Measurements from ENCODE around the gene ITIH4. TPM values are rescaled to one million over a fixed set of nuclear protein-coding genes. Genes with fewer than 3 reads are reported as not detected.

ITIH4 gene
- total and polyA plus RNA-seq, 2 of the 13 experiments (the other 11 are each of a cell fraction or from before 2014, with no cell fraction given) = 2.7 to 5.3 TPM

- no peak for TF ChIP-seq HMGA1 (CRISPR knock-in tag; conservative IDR thresholded peaks at IDR 0.05)
- no peak for TF ChIP-seq POGZ (CRISPR knock-in tag; IDR thresholded peaks at IDR 0.05)
- peak; percentile 45; the same call in 1 of the 2 replicates for TF ChIP-seq TOPORS (CRISPR knock-in tag; IDR thresholded peaks at IDR 0.05)
- TF ChIP-seq RARA (CRISPR knock-in tag; IDR thresholded peaks at IDR 0.05) = peak; percentile 91
- 0 out of 2 replicates have a peak, but pooled peaks have one; percentile 42 for TF ChIP-seq SRY (CRISPR knock-in tag; IDR thresholded peaks at IDR 0.05)
- TF ChIP-seq ZFP36L2 (CRISPR knock-in tag; IDR thresholded peaks at IDR 0.05) = no peak
- peak; percentile 45; the same call in 1 of the 2 replicates for TF ChIP-seq THRA (CRISPR knock-in tag; IDR thresholded peaks at IDR 0.05; ENCODE audit: borderline replicate concordance)
- no peak for TF ChIP-seq SNAPC5 (CRISPR knock-in tag; IDR thresholded peaks at IDR 0.05; ENCODE audit: borderline replicate concordance)
- no peak for TF ChIP-seq ZBTB43 (CRISPR knock-in tag; conservative IDR thresholded peaks at IDR 0.05)
- TF ChIP-seq JDP2 (CRISPR knock-in tag; IDR thresholded peaks at IDR 0.05; ENCODE audit: borderline replicate concordance) = no peak
- 0 out of 2 replicates have a peak, but pooled peaks have one; percentile 36 for TF ChIP-seq MXD1 (CRISPR knock-in tag; IDR thresholded peaks at IDR 0.05)
- TF ChIP-seq ZNF850 (CRISPR knock-in tag; conservative IDR thresholded peaks at IDR 0.05) = no peak
- peak; percentile 55 for TF ChIP-seq HNF4A (CRISPR knock-in tag; IDR thresholded peaks at IDR 0.05)
- TF ChIP-seq ZBTB7B (CRISPR knock-in tag; IDR thresholded peaks at IDR 0.05) = peak; percentile 72; the same call in 1 of the 2 replicates
- peak; percentile 56; the same call in 1 of the 2 replicates for TF ChIP-seq ZNF430 (CRISPR knock-in tag; IDR thresholded peaks at IDR 0.05)
- TF ChIP-seq ZNF337 (CRISPR knock-in tag; IDR thresholded peaks at IDR 0.05; ENCODE audit: borderline replicate concordance, low read depth) = no peak
- TF ChIP-seq ZNF18 (CRISPR knock-in tag; IDR thresholded peaks at IDR 0.05; ENCODE audit: insufficient replicate concordance) = peak; percentile 52
- 0 out of 2 replicates have a peak, but pooled peaks have one; percentile 3 for TF ChIP-seq ZNF891 (CRISPR knock-in tag; IDR thresholded peaks at IDR 0.05)
- peak; percentile 69; the same call in 1 of the 2 replicates for TF ChIP-seq HINFP (CRISPR knock-in tag; IDR thresholded peaks at IDR 0.05; ENCODE audit: low read depth)
Measured at GRCh38 chr3:52786330-52787215, 43.9 kb downstream of the ITIH4 start (continued).

All from HepG2 (cell line).